Adrenal gland (tissue), 5 donors: ENCODE results near the gene SAFB.

Source experiments
- CTCF ChIP-seq, 6 experiments: fragments of 450-650 bp in 4 of 6; fragments of 200-600 bp in 2 of 6; sonication (generic) in 1 of 6; IDR thresholded peaks; 1 replicate in 5 of 6; 2 replicates in 1 of 6; pipeline versions ENCODE4 v1.5.1 to v1.8.0; 2016 to 2021; ENCODE audit warnings: antibody characterized with exemption in 6 of 6, mild to moderate bottlenecking in 2 of 6, moderate library complexity in 1 of 6
- POLR2A ChIP-seq, 2 donors: fragments of 450-650 bp; IDR thresholded peaks; one replicate each; pipeline ENCODE4 v1.6.1; 2017; ENCODE audit warnings: antibody characterized with exemption in 2 of 2, mild to moderate bottlenecking in 2 of 2, moderate library complexity in 1 of 2
- donor health status: DM: no; HTN: no; CAD: no.

GRCh38 chr19:5680437-5681368, 57.8 kb downstream of the SAFB start, which contains the start of the genes HSD11B1L and MICOS13:
- TF ChIP-seq CTCF (IDR thresholded peaks at IDR 0.05) (no peak), POLR2A (IDR thresholded peaks at IDR 0.05) (peak in 1 of 2 donors; percentile 50)
